Endometrium (tissue), 2 donors: Measurements from ENCODE around the gene PDE4D.
A peak's percentile ranks its signal among the peaks of the same experiment; 100 is the strongest.

Source experiments
- FAIRE-seq: peaks from 2 replicates; lab custom pipeline; 2012; peaks lifted over from hg19 to GRCh38; lab: Jason Lieb, UNC
- donor health status: control.
- donor health status: control.

PDE4D gene

GRCh38 chr5:59256331-59256730 is 637.2 kb downstream of the PDE4D start:
- FAIRE-seq, result peak; percentile 95

GRCh38 chr5:59254055-59254687 is 639.4 kb downstream of the PDE4D start:
- FAIRE-seq, result no peak

GRCh38 chr5:59253625-59254024 is 639.9 kb downstream of the PDE4D start:
- FAIRE-seq, result no peak

DNA sequence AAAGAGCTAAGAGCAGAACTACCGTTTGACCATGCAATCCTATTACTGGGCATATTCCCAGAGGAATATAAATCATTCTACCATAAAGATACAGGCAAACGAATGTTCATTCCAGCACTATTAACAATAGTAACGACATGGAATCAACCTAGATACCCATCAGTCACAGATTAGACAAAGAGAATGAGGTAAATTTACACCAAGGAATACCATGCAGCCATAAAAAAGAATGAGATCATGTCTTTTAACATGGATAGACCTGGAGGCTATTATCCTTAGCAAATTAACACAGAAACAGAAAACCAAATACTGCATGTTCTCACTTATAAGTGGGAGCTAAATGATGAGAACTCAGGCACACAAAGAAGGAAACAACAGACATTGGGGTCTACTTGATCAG is 641.9 kb downstream of the PDE4D start:
- FAIRE-seq, result no peak

- FAIRE-seq, result no peak
These were observed 643.8 kb downstream of the PDE4D start for GRCh38 chr5:59249726-59250125.

GRCh38 chr5:59249160-59249559 is 644.4 kb downstream of the PDE4D start:
- FAIRE-seq, result peak; percentile 48

DNA sequence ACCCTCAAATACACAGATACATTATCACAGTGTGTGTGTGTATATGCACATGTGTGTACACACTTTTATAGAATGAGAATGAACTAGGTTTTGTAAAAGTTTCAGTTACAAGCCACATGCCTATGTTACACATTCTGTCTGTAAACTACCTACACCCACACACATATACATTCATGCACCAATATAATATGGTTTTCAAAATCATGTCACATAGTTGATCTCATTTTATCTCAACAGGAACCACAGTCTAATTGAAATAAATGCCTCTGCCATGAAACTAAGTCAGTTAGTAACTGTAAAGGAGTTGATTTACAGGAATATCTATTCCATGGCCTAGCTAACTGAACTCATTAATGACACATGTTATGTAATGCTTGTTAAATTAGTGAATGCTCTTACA is 646.6 kb downstream of the PDE4D start:
- FAIRE-seq, result no peak

DNA sequence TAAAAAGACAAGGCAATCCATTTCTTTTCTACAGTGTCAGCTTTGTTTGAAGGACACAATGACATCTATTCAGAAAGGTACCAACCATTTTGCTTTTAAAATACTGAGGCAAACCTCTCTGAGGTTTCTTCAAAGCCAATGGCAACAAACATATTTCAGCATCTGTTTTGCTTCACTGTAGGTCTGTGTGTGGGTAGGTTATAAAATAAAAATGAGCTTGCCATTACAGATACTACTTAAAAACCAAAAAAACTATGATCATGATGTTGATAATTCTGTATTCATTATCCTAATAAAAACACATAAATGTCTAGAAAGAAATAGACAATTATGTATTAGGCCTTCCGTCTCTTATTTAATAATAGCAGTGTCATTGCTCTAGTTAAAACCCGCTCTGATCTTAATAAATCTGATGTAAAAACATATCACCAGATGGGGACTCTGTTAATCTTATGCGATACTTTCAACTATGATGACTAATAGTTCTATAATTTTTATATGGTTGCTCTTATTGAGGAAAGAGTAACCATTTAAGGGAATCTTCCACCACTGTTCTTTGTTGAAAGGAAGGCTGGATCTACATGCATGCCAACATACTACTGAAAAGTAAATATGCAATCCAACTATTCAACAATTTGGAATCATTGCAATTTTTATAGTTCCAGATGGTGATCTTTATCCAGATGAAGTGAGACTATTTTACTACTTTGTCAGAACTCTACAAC is 647.2 kb downstream of the PDE4D start:
- FAIRE-seq, result peak; percentile 98

DNA sequence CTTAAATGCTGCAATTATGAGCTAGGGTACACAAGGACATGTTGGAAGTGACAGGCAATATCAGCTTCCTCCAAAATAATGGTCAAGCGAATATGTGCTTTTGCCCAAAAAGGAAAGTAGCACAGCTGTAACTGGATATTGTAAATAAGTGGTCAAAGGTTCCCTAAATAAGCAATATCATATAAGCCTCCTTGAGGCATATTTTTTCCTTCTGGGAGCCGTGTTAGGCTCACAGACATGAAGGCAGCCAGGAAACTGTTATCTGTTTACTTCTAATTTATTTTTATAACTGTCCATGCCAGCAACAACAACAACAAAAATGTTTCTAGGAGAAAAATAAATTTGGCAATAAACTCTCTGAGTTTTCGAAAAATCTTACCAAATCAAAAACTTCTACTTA is 648.3 kb downstream of the PDE4D start:
- peak; percentile 97 for FAIRE-seq

DNA sequence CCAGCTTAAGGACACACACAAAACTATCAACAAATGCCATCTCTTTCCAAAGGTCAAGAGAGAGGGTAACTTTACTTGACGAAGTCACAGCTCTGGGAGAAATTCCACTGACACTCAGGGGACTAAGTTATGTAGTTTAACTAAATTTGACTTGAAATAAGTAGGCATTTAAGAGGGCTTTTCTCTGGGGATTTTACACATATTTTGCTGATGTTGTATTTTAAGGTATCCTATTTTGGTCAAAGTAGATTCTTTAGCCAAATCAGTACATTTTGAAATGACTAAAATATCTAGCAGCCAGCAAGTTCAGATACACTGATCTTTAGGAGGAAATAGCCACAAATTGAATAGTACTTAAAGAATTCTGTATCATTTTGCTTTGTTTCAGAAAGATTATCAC is 652.0 kb downstream of the PDE4D start:
- FAIRE-seq, result no peak

DNA sequence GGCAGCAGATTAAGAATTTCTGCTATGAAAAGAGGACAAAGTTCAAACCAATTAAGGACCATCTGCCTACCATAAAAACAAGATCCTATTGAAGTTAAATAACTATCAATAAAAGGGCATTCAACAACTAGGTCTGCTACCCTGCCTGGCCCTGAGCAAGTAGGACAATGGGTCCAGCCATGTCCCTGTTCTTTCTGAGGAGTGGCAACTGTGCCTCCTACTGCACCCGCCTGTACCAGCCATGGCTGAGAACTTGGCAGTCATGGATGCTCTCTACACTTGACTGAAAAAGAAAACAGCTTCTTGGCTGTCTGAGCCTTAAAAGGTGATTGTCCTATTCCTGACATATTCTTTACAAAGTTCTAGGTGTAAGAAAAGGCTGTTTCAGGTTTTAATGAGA is 652.4 kb downstream of the PDE4D start:
- FAIRE-seq, result no peak

DNA sequence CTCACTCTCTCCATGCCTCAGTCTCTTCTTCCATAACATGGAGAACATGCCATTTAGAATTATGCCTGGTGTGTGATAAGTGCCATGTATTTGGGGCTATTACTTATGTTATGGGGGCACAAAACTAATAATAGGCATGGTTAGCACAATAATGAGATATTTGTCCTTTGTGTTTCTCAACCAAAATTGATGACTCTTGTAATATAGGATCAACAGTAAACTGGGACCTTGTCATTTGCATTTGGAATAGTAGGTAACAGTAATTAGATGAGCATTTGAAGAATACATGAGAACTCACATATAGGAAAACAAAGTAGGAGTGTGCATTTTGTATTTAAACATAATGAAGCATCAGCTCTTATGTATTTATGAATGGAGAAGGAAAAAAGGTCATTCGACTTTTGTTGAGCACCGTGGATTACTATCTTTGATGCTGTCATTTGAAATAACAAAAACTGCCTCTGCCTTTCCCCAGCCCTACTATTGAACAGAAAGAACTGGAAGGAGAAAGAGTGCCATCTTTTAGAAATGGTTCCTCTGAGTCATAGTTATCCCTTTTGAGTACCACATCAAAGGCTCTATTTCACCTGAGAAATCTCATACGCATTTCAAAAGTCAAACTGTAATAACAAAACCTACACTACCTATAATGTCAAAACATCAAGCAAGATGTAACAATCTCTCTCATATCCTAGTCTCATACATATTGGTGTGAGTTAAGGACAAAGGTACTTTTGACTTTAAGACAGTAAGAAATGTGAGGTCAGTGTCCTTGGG is 655.2 kb downstream of the PDE4D start:
- no peak for FAIRE-seq

GRCh38 chr5:59236986-59237385 is 656.5 kb downstream of the PDE4D start:
- no peak for FAIRE-seq

- no peak for FAIRE-seq
These were observed 657.1 kb downstream of the PDE4D start for GRCh38 chr5:59236448-59236847.

GRCh38 chr5:59234236-59234635 is 659.3 kb downstream of the PDE4D start:
- FAIRE-seq, result no peak

DNA sequence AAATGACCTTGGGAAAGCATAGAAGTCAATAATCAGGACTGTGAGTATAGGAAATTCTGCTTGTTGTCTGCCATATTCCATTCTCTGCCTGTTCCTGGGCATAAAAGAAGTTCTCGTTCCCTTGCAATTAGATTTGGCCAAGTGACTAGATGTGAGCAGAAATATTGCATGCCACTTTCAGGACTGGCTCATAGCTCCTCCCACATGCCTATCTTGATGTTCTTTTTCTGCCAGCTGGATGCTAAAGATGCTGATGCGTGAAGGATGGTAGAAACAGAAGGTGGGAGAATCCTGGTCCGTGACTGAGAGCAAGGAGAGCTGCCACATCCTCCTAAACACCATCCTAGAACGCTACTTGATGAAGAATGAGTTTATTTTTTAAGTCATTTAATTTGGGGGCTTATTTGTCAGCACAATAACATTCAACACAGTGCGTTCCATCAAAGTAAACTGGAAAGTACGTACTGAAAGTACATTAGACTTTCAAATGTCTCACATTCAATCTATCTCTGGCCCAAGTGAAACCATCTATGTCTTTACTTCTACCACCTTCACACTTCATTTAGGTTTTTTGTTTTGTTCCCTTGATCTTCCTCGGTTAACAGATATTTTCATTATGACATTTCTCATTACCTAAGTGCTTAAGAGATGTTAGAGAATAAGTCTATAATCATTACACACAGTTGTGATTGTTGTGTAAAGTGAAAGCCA is 662.1 kb downstream of the PDE4D start:
- no peak for FAIRE-seq

DNA sequence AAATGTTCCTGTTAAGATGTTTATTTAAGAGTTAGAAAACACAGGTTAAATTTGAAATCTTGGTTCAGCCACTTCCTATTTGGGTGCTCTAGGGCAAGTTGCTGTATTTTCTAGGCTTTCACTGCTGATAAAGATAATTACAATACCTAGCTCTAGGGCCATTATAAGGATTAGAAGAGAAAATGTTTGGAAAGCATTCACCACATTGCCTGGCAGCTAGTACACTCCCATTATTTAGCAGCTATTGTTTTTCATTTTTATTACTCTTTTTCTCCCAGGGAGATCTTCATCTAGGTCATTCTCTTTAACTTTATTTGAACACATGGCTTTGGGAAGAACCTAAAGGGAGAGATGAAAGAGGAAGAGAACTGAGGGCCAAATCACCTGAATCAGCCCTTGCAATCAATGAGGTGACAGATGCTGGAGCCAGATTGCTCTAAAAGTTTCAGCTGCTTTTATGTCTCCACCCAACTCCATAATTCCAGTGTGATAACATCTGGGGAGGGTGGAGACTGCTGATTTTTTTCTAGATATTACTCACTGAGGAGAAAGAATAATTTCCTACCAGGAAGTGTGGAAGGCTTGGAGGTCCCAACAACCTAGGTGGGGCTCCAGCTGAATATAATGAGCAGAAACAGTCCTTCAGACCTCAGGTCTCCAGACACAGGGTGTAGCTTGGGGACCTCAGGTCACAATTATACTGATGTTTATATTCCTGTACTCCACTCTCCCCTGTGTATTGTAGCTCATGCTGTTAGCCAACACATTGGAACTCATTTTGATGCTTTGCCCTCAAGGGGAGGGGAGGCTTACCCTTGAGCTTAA is 670.6 kb downstream of the PDE4D start:
- peak; percentile 94 for FAIRE-seq

DNA sequence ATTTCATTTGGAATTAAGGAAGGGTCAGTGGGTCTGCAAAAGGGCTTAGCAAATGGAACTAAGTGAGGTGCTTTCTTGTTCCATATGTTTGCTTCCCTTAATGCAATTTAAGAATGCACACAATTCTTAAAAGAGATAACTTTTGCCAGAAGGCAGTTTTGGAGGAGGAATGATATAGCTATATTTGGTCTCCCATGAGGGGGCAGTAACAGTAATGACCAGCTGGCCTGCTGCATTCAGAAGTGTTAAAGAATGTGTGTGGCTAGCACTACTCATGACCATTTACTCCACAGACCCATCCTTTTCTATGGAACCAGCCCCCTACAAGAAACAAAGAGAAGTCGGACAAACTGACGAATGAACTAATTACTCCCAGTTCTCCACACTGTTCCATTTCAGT is 671.8 kb downstream of the PDE4D start:
- FAIRE-seq, result no peak

DNA sequence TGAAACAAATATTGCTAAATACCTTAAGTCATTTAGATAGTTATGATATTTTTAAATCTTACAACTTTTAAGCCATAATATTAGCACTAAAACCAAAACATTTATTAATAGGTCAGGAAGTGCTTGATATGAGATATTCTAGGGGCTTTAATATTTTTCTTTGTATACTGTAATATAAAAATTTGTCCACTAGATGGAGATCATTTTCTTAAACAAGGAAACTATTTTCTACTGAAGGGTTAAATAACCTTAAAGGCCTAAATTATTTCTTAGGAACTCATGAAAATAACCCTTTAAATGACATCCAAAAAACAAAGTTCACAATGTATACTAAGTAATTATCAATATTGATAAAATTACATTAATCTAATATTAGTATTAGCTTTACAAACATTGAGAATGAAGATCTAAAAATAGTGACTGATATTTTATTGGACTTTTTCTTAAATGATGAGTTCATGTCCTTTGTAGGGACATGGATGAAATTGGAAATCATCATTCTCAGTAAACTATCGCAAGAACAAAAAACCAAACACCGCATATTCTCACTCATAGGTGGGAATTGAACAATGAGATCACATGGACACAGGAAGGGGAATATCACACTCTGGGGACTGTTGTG is 675.0 kb downstream of the PDE4D start:
- FAIRE-seq, result peak; percentile 93

GRCh38 chr5:59216841-59217240 is 676.7 kb downstream of the PDE4D start:
- FAIRE-seq, result no peak

GRCh38 chr5:59212596-59212995 is 680.9 kb downstream of the PDE4D start:
- FAIRE-seq, result no peak
